DOHH2 (cell line): Measurements from ENCODE around the gene SLC48A1.

ENCODE experiments used
- EZH2phosphoT487 ChIP-seq: fragments of 200-600 bp; sonication (generic); IDR thresholded peaks from 2 replicates; pipeline ENCODE4 v1.6.1; 2017; ENCODE audit warnings: borderline replicate concordance, mild to moderate bottlenecking, antibody characterized with exemption, low read length, moderate library complexity, mixed read lengths
- TF ChIP-seq, protein P1 (sequence below): fragments of 200-600 bp; sonication (generic); IDR thresholded peaks from one replicate; pipeline ENCODE4 v1.5.1; 2014; ENCODE audit warnings: antibody characterized with exemption, mild to moderate bottlenecking, low read depth, low read length; ENCODE audit not compliant: poor library complexity, severe bottlenecking

DNA sequence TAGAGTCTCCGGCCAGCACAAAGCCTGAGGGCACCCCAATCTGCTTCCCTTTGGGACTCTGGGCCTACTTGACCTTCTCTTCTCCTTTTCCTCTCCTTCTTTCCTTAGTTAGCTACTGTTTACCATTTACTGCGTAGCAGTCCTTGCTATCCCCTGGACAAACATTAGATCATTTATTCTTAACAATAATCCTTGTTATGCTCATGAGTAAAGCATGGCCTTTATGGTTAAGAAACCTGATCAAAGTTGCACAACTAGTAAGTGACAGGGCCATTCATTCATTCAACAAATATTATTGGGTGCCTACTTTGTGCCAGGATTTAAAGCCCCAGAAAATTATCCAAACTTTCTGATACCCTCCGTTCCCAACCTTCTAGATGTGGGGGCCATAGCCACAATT lies 49.8 kb downstream of the SLC48A1 start:
- TF ChIP-seq, protein P1, sequence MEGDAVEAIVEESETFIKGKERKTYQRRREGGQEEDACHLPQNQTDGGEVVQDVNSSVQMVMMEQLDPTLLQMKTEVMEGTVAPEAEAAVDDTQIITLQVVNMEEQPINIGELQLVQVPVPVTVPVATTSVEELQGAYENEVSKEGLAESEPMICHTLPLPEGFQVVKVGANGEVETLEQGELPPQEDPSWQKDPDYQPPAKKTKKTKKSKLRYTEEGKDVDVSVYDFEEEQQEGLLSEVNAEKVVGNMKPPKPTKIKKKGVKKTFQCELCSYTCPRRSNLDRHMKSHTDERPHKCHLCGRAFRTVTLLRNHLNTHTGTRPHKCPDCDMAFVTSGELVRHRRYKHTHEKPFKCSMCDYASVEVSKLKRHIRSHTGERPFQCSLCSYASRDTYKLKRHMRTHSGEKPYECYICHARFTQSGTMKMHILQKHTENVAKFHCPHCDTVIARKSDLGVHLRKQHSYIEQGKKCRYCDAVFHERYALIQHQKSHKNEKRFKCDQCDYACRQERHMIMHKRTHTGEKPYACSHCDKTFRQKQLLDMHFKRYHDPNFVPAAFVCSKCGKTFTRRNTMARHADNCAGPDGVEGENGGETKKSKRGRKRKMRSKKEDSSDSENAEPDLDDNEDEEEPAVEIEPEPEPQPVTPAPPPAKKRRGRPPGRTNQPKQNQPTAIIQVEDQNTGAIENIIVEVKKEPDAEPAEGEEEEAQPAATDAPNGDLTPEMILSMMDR: no peak
- no peak for TF ChIP-seq EZH2phosphoT487
